Erythroblast (primary cell): ENCODE measurements around the gene MYH9.
"Not testable (repeated sequence)": the region's sequence is repeated elsewhere in the genome, so short reads cannot be mapped to it uniquely, and the experiment has no call there.

Source experiments
- DNase-seq, 2 experiments: peaks; one replicate each; lab custom pipeline; 2025; lab: John Stamatoyannopoulos, UW
- GATA1 ChIP-seq: IDR thresholded peaks from 2 replicates; pipeline ENCODE4 v1.6.1; 2011; ENCODE audit warnings: low read depth, mild to moderate bottlenecking, control low read depth, low read length, moderate library complexity
- POLR2A ChIP-seq: IDR thresholded peaks from 2 replicates; pipeline ENCODE4 v1.6.1; 2011; ENCODE audit warnings: mild to moderate bottlenecking, low read length

The MYH9 gene

GRCh38 chr22:36422287-36423014, 34.7 kb upstream of the MYH9 start:
- no peak for DNase-seq
- TF ChIP-seq POLR2A = no peak
- TF ChIP-seq GATA1 = no peak

- TF ChIP-seq POLR2A = no peak
- TF ChIP-seq GATA1 = no peak
- DNase-seq = no peak
Measured at GRCh38 chr22:36419912-36420882, 32.4 kb upstream of the MYH9 start.

- DNase-seq = peak; percentile 54 to 56
- TF ChIP-seq GATA1 = no peak
- no peak for TF ChIP-seq POLR2A
Measured at GRCh38 chr22:36419177-36419911, 31.6 kb upstream of the MYH9 start.

GRCh38 chr22:36417281-36417686, 29.5 kb upstream of the MYH9 start:
- DNase-seq = no peak
- TF ChIP-seq POLR2A = no peak
- no peak for TF ChIP-seq GATA1

- no peak for DNase-seq
- no peak for TF ChIP-seq POLR2A
- TF ChIP-seq GATA1 = no peak
Measured at GRCh38 chr22:36415415-36416168, 27.8 kb upstream of the MYH9 start.

GRCh38 chr22:36413022-36413775, 25.4 kb upstream of the MYH9 start:
- peak; percentile 30 to 52 for DNase-seq
- no peak for TF ChIP-seq POLR2A
- TF ChIP-seq GATA1 = no peak

- DNase-seq = peak; percentile 28 to 38
- TF ChIP-seq POLR2A = no peak
- no peak for TF ChIP-seq GATA1
Measured at GRCh38 chr22:36411589-36412258, 24.0 kb upstream of the MYH9 start.

GRCh38 chr22:36409911-36410756, 22.4 kb upstream of the MYH9 start:
- peak; percentile 45 to 64 for DNase-seq
- TF ChIP-seq GATA1 (no peak), POLR2A (no peak)

GRCh38 chr22:36409554-36409910, 21.8 kb upstream of the MYH9 start:
- not testable (repeated sequence) for DNase-seq

- DNase-seq = no peak
- no peak for TF ChIP-seq GATA1
- TF ChIP-seq POLR2A = no peak
Measured at GRCh38 chr22:36409056-36409455, 21.3 kb upstream of the MYH9 start.

- TF ChIP-seq POLR2A = no peak
- TF ChIP-seq GATA1 = no peak
- no peak for DNase-seq
Measured at GRCh38 chr22:36406721-36407120, 19.0 kb upstream of the MYH9 start.
